T-helper 9 cell (primary cell): Measurements from ENCODE around the gene DIP2C.

Source experiments
- DNase-seq: peaks from one replicate; pipeline ENCODE4 v3.0.0-alpha.2; 2020

DIP2C gene

DNA sequence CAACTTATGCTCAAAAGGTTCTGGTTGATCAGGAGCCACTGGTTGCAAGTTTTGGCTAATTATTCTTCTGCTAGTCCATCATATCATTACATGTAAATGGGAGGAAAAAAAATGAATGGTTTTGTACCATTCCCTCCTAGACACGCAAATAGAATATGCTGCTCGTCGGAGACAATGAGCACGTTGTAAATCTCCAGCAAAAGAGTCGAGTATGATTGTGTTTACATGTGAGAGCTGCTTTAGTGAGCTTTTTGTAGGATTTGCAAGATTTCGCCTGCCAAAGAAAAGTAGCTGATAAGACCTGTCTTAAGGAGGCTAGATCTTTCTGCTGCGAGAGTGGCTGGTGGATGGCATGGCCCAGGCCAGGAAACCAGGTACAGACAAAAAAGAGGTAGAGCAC is 445.2 kb downstream of the DIP2C start:
- no peak for DNase-seq

DNA sequence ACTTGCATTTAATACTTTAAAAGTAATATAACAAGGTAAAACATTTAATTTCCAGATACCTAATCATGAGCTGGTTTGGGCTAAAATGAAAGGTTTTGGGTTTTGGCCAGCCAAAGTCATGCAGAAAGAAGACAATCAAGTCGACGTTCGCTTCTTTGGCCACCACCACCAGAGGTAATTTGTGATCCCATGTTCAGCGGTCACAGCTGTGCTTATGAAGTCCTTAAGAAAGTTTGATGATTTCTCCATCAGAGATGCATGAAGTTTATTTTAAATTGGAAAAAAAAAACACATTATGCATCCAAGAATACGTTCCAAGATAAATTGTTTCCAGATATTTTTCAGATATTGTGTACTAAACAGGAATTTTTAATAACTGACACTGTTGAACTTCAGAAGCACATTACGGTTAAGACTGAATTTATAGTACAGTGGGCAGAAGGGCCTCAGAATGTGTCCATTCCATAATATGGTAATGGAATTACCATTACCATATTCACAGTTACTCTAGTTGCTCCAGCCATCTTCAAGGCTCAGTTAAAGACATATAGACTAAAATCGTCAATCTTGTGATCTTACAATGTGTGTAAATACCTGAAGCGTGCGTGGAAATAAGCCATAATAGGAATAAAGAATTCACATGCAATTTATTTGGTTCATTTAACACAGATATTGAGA is 447.4 kb downstream of the DIP2C start:
- no peak for DNase-seq

DNA sequence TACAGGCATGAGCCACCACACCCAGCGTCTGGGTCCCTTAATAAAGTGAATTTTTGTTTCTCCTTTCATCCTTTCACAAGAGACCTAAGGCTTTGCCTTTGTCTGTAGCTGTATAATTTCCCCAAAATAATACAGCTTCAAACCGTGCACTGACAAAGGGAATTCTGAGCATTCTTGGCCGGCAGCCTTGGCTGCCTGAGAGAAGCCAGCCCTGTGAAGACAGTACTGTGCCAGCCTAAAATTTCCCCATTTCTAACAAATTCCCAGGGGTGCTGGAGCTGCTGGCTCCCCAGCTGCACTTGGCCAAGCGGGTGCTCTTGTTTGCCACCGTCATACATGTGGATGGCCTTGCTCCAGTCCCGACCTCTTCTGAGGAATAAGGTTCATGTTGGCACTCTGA is 448.0 kb downstream of the DIP2C start:
- DNase-seq = no peak

GRCh38 chr10:239109-239508 is 450.4 kb downstream of the DIP2C start:
- no peak for DNase-seq

GRCh38 chr10:235915-236314 is 453.6 kb downstream of the DIP2C start:
- no peak for DNase-seq

- no peak for DNase-seq
Observed at GRCh38 chr10:234708-235406, 454.6 kb downstream of the DIP2C start.

- DNase-seq = no peak
Observed at GRCh38 chr10:232878-233277, 456.6 kb downstream of the DIP2C start.

GRCh38 chr10:232061-232460 is 457.4 kb downstream of the DIP2C start:
- no peak for DNase-seq

DNA sequence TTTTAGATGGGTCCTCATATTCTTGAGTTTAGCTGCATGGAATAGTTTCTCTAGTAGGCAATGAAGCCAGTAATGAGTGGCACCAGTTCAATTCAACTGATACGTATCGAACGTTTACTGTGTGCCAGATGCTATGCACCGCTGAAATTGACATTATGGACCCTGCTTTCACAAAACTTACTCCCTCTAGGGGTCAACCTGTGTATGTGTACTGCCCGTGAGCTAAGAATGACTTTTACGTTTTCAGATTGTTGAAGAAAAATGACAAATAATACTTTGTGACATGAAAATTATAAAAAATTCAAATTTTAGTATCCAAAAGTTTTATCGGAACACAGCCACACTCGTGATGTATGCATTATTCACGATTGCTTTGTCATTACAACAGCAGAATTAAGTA is 458.7 kb downstream of the DIP2C start:
- DNase-seq = no peak

- no peak for DNase-seq
Observed at GRCh38 chr10:228366-228765, 461.1 kb downstream of the DIP2C start.

DNA sequence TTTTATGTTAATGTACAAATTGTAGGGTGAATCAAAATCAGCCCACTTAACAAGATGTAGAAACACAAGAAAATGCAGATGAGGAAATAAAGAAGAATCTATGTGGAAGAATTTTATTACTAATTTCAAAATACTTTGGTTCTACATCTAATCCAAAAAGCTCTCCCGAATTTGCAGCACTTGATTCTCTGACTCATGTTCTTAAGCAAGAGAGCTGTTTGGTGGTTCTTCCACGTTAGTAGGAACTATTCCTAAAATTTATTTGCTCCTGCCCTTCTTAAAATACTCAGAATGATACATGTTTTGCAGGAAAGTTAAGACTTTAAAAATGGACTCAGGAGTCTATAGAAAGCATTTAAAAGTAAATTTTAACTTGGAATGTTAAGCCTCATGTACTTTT is 462.5 kb downstream of the DIP2C start:
- no peak for DNase-seq

GRCh38 chr10:226018-226417 is 463.4 kb downstream of the DIP2C start:
- DNase-seq = no peak

- DNase-seq = no peak
Observed at GRCh38 chr10:224571-224970, 464.9 kb downstream of the DIP2C start.
